Measurements from ENCODE around the gene ERMARD. TPM values are rescaled to one million over a fixed set of nuclear protein-coding genes. Genes with fewer than 3 reads are reported as not detected.

Gene ERMARD
- total RNA-seq, 2 experiments from 2014 or later, result 23.2 to 42.3 TPM

- no peak overlapping the region for H2AFZ ChIP-seq (ENCODE audit: low read length)
- H3K9me3 ChIP-seq (ENCODE audit: low read length), result no peaks in the 10 kb centered on the region
- no peak for DNase-seq (ENCODE audit: low spot score)
- intact Hi-C loops (cut with micrococcal nuclease; ENCODE audit: unreplicated experiment), result no loop called here
- ChIA-PET POLR2A (no interaction called here), CTCF (ENCODE audit: unreplicated experiment) (no interaction called here)
- no peak overlapping the region for H3K4me3 ChIP-seq (ENCODE audit: low read depth, low read length, poor library complexity, severe bottlenecking)
- TF ChIP-seq CTCF (conservative IDR thresholded peaks at IDR 0.05; ENCODE audit: low read length) (no peak), EZH2phosphoT487 (IDR thresholded peaks at IDR 0.05; ENCODE audit: borderline replicate concordance, low read depth, low read length) (no peak)
- no peaks in the 10 kb centered on the region for H4K20me1 ChIP-seq (ENCODE audit: insufficient read depth, low read length)
- no peaks in the 10 kb centered on the region for H3K9me2 ChIP-seq (ENCODE audit: insufficient read depth, low read length)
- H3K79me2 ChIP-seq (ENCODE audit: insufficient read depth, low read depth, low read length), result no peaks in the 10 kb centered on the region
- no TSS peak for BruUV-seq (replicated peaks)
- peaks cover 37% of the 10 kb centered on the region for H3K36me3 ChIP-seq (ENCODE audit: insufficient read depth, low read length)
- H3K4me1 ChIP-seq (ENCODE audit: insufficient read depth, low read length, poor library complexity, severe bottlenecking), result peaks cover 7% of the 10 kb centered on the region
- no peak overlapping the region for H3K27ac ChIP-seq (ENCODE audit: low read depth, low read length, poor library complexity, severe bottlenecking)
- H3K4me2 ChIP-seq (ENCODE audit: low read length), result no peak overlapping the region
Observed at GRCh38 chr6:169776379-169776778, 25.0 kb downstream of the ERMARD start.

- Histone ChIP-seq H3K36me3 (ENCODE audit: insufficient read depth, low read length) (peaks cover 32% of the 10 kb centered on the region), H3K4me2 (ENCODE audit: low read length) (no peak overlapping the region), H3K4me1 (ENCODE audit: insufficient read depth, low read length, poor library complexity, severe bottlenecking) (peaks cover 7% of the 10 kb centered on the region), H3K27ac (ENCODE audit: low read depth, low read length, poor library complexity, severe bottlenecking) (no peak overlapping the region), H4K20me1 (ENCODE audit: insufficient read depth, low read length) (no peaks in the 10 kb centered on the region), H3K9me3 (ENCODE audit: low read length) (no peaks in the 10 kb centered on the region), H3K79me2 (ENCODE audit: insufficient read depth, low read depth, low read length) (no peaks in the 10 kb centered on the region), H3K4me3 (ENCODE audit: low read depth, low read length, poor library complexity, severe bottlenecking) (no peak overlapping the region), H2AFZ (ENCODE audit: low read length) (no peak overlapping the region), H3K9me2 (ENCODE audit: insufficient read depth, low read length) (no peaks in the 10 kb centered on the region)
- intact Hi-C loops (cut with micrococcal nuclease; ENCODE audit: unreplicated experiment), result no loop called here
- DNase-seq (ENCODE audit: low spot score), result no peak
- ChIA-PET CTCF (ENCODE audit: unreplicated experiment) (no interaction called here), POLR2A (interaction anchor here (0.7 kb wide), 1 partner anchor 24 kb away, joined by 3 read pairs; no protein-coding TSS in a partner anchor)
- no TSS peak for BruUV-seq (replicated peaks)
- TF ChIP-seq EZH2phosphoT487 (IDR thresholded peaks at IDR 0.05; ENCODE audit: borderline replicate concordance, low read depth, low read length), result no peak
- TF ChIP-seq CTCF (conservative IDR thresholded peaks at IDR 0.05; ENCODE audit: low read length), result no peak
Observed at GRCh38 chr6:169777896-169778295, 26.5 kb downstream of the ERMARD start.

- no peak for TF ChIP-seq EZH2phosphoT487 (IDR thresholded peaks at IDR 0.05; ENCODE audit: borderline replicate concordance, low read depth, low read length)
- TF ChIP-seq CTCF (conservative IDR thresholded peaks at IDR 0.05; ENCODE audit: low read length), result no peak
- H3K4me1 ChIP-seq (ENCODE audit: insufficient read depth, low read length, poor library complexity, severe bottlenecking), result peaks cover 7% of the 10 kb centered on the region
- no TSS peak for BruUV-seq (replicated peaks)
- H3K79me2 ChIP-seq (ENCODE audit: insufficient read depth, low read depth, low read length), result no peaks in the 10 kb centered on the region
- no peak overlapping the region for H3K4me3 ChIP-seq (ENCODE audit: low read depth, low read length, poor library complexity, severe bottlenecking)
- ChIA-PET POLR2A (interaction anchor here (0.7 kb wide), 1 partner anchor 24 kb away, joined by 3 read pairs; no protein-coding TSS in a partner anchor), CTCF (ENCODE audit: unreplicated experiment) (no interaction called here)
- intact Hi-C loops (cut with micrococcal nuclease; ENCODE audit: unreplicated experiment), result no loop called here
- no peak overlapping the region for H3K27ac ChIP-seq (ENCODE audit: low read depth, low read length, poor library complexity, severe bottlenecking)
- peaks cover 25% of the 10 kb centered on the region for H3K36me3 ChIP-seq (ENCODE audit: insufficient read depth, low read length)
- no peak overlapping the region for H2AFZ ChIP-seq (ENCODE audit: low read length)
- no peak overlapping the region for H3K4me2 ChIP-seq (ENCODE audit: low read length)
- H3K9me3 ChIP-seq (ENCODE audit: low read length), result no peaks in the 10 kb centered on the region
- H4K20me1 ChIP-seq (ENCODE audit: insufficient read depth, low read length), result no peaks in the 10 kb centered on the region
- H3K9me2 ChIP-seq (ENCODE audit: insufficient read depth, low read length), result no peaks in the 10 kb centered on the region
- no peak for DNase-seq (ENCODE audit: low spot score)
Observed at GRCh38 chr6:169778646-169779045, 27.2 kb downstream of the ERMARD start.
